NT2/D1 (cell line): ENCODE measurements around the gene CKMT2.

Experiments
- YY1 ChIP-seq: IDR thresholded peaks from 2 replicates; pipeline ENCODE4 v1.6.1; 2011; ENCODE audit not compliant: insufficient read length, insufficient read depth
- ZNF274 ChIP-seq: IDR thresholded peaks from 2 replicates; pipeline ENCODE4 v1.6.1; 2011; ENCODE audit warnings: mild to moderate bottlenecking, low read depth, low read length

DNA sequence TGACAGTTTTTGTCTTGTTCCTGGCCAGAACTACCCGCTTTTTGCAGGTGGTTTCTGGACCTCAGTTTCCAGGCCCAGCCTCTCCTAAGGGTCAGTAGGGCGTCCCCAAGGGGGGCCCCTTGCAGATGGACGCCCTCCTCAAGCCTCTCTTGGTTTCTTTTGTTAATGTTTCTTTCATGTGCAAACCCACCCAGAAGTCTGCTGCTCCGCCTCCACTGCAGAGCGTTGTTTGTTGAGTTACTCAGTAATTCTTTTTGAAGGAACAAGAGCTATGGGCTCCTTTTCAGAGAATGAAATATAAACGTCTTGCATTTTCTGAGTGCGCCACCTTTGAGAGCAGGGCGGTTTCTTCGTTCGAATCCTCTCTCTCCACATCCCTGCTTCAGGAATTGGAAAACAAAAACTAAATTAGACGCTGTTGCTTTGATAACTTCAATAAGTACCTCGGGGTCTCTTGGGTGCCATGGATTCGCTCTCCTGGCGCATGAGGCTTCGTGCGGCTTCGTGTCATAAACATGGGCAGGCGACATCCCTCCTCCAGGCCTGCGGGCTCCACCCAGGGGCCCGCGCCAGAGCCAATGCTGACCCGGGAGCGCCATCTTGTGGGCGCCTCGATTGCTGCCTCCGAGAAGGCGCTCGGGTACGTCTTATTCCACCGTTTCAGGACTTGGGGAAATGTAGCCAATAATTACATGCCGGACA is 38.3 kb upstream of the CKMT2 start:
- TF ChIP-seq YY1 (no peak), ZNF274 (no peak)
